Gastroesophageal sphincter (tissue), 4 donors: ENCODE data around the gene SEC14L5. TPM values are rescaled to one million over a fixed set of nuclear protein-coding genes. Genes with fewer than 3 reads are reported as not detected.

Source experiments
- ATAC-seq: fragments of 150-250 bp; one replicate; pipeline ENCODE4 v1.9.1; 2016; ENCODE audit warnings: mild to moderate bottlenecking, moderate library complexity
- H3K27ac ChIP-seq, 4 donors: fragments of 200-600 bp; sonication (generic) in 3 of 4; 1 replicate in 3 of 4; 2 replicates in 1 of 4; pipeline ENCODE4 v1.5.1; 2016 to 2019
- H3K27me3 ChIP-seq: fragments of 200-600 bp; sonication (generic); one replicate; pipeline ENCODE4 v1.5.1; 2019
- H3K36me3 ChIP-seq, 2 donors: fragments of 200-600 bp; sonication (generic); one replicate each; pipeline ENCODE4 v1.5.1; 2019; ENCODE audit warnings: control low read depth in 1 of 2
- H3K4me1 ChIP-seq, 3 donors: fragments of 200-600 bp; sonication (generic); 1 replicate in 2 of 3; 2 replicates in 1 of 3; pipeline ENCODE4 v1.5.1; 2016 to 2019; ENCODE audit warnings: control low read depth in 2 of 3
- H3K4me3 ChIP-seq, 2 donors: fragments of 200-600 bp; sonication (generic); one replicate each; pipeline ENCODE4 v1.5.1; 2019; ENCODE audit warnings: mild to moderate bottlenecking in 1 of 2, moderate library complexity in 1 of 2
- H3K9me3 ChIP-seq, 3 donors: fragments of 200-600 bp; sonication (generic); one replicate each; pipeline ENCODE4 v1.5.1; 2017 to 2019; ENCODE audit warnings: control low read depth in 2 of 3
- CTCF ChIP-seq, 4 experiments: fragments of 200-600 bp in 2 of 4; fragments of 450-650 bp in 2 of 4; sonication (generic) in 1 of 4; IDR thresholded peaks; one replicate each; pipeline ENCODE4 v1.5.1; 2017 to 2019; ENCODE audit warnings: antibody characterized with exemption in 4 of 4, mild to moderate bottlenecking in 2 of 4, moderate library complexity in 2 of 4
- EP300 ChIP-seq: sonication (generic); formaldehyde crosslinking; IDR thresholded peaks from one replicate; pipeline ENCODE4 v1.6.1; 2017; ENCODE audit warnings: antibody characterized with exemption, mild to moderate bottlenecking
- POLR2A ChIP-seq, 2 donors: fragments of 450-650 bp; IDR thresholded peaks; one replicate each; pipeline ENCODE4 v1.6.1; 2017; ENCODE audit warnings: antibody characterized with exemption in 2 of 2, mild to moderate bottlenecking in 2 of 2, moderate library complexity in 1 of 2
- POLR2AphosphoS5 ChIP-seq: sonication (generic); formaldehyde crosslinking; IDR thresholded peaks from one replicate; pipeline ENCODE4 v1.6.1; 2017; ENCODE audit warnings: antibody characterized with exemption
- WGBS, 2 donors: methylation state at CpG; one replicate each; pipeline ENCODE4 v1.1.5; 2018; ENCODE audit warnings: low coverage in 1 of 2; 5-methylcytosine and 5-hydroxymethylcytosine counted together
- total RNA-seq, 4 donors: library from RNA; depleted of rRNA; stranded (reverse); fragments of >200 nt; gene quantifications; one replicate each; pipeline ENCODE4 v1.1.0, GENCODE V29; 2016

The SEC14L5 gene
- total RNA-seq, 4 donors from 2014 or later, result 0.16 to 1.3 (median 0.75) TPM

GRCh38 chr16:5026664-5027063 lies 68.5 kb downstream of the SEC14L5 start:
- peaks cover 0 to 54% of the 10 kb centered on the region in 2 donors for H3K36me3 ChIP-seq
- H3K4me1 ChIP-seq, result no peaks in the 10 kb centered on the region
- ATAC-seq, result no peak
- no peak overlapping the region for H3K4me3 ChIP-seq
- no peak for TF ChIP-seq POLR2AphosphoS5
- TF ChIP-seq CTCF (IDR thresholded peaks at IDR 0.05), result no peak
- no peak for TF ChIP-seq EP300
- no peak for TF ChIP-seq POLR2A (IDR thresholded peaks at IDR 0.05)
- peaks cover 12% of the 10 kb centered on the region for H3K27me3 ChIP-seq
- WGBS, 2 donors, result 73% methylated on average over 3 of the region's 8 CpGs; no CpG with 5 or more reads in 1 of the 2 donors
- H3K9me3 ChIP-seq, result no peaks in the 10 kb centered on the region
- H3K27ac ChIP-seq, result no peak overlapping the region

GRCh38 chr16:5027086-5027485 lies 69.0 kb downstream of the SEC14L5 start:
- peaks cover 8% of the 10 kb centered on the region for H3K27me3 ChIP-seq
- H3K27ac ChIP-seq, result no peak overlapping the region
- WGBS, 2 donors, result no CpG with 5 or more reads among the region's 7 CpGs
- TF ChIP-seq CTCF (IDR thresholded peaks at IDR 0.05) (no peak), POLR2AphosphoS5 (no peak), EP300 (no peak), POLR2A (IDR thresholded peaks at IDR 0.05) (no peak)
- H3K36me3 ChIP-seq, result peaks cover 0 to 54% of the 10 kb centered on the region in 2 donors
- peaks cover 0 to 3% (median 0%) of the 10 kb centered on the region in 3 donors for H3K4me1 ChIP-seq
- H3K9me3 ChIP-seq, result no peaks in the 10 kb centered on the region
- ATAC-seq, result no peak
- no peak overlapping the region for H3K4me3 ChIP-seq

- Histone ChIP-seq H3K4me1 (peaks cover 0 to 9% (median 0%) of the 10 kb centered on the region in 3 donors), H3K4me3 (no peak overlapping the region), H3K27me3 (peaks cover 2% of the 10 kb centered on the region), H3K9me3 (no peaks in the 10 kb centered on the region), H3K36me3 (peaks cover 0 to 54% of the 10 kb centered on the region in 2 donors), H3K27ac (no peak overlapping the region)
- WGBS, 2 donors, result no CpG with 5 or more reads among the region's 32 CpGs
- no peak for ATAC-seq
- TF ChIP-seq CTCF (IDR thresholded peaks at IDR 0.05), result no peak
- TF ChIP-seq POLR2A (IDR thresholded peaks at IDR 0.05), result no peak
- no peak for TF ChIP-seq EP300
- no peak for TF ChIP-seq POLR2AphosphoS5
Observed at GRCh38 chr16:5027575-5028235, 69.6 kb downstream of the SEC14L5 start.

- Histone ChIP-seq H3K4me1 (peaks cover 0 to 18% (median under 1%) of the 10 kb centered on the region in 3 donors), H3K4me3 (no peak overlapping the region), H3K9me3 (no peaks in the 10 kb centered on the region), H3K27me3 (no peaks in the 10 kb centered on the region), H3K27ac (no peak overlapping the region), H3K36me3 (peaks cover 0 to 54% of the 10 kb centered on the region in 2 donors)
- TF ChIP-seq POLR2AphosphoS5 (no peak), POLR2A (IDR thresholded peaks at IDR 0.05) (no peak), CTCF (IDR thresholded peaks at IDR 0.05) (no peak), EP300 (no peak)
- WGBS, 2 donors, result 89 to 97% methylated on average over 3 to 8 of the region's 18 CpGs
- no peak for ATAC-seq
Observed at GRCh38 chr16:5028950-5029475, 70.9 kb downstream of the SEC14L5 start.
